Kidney (tissue), 14 donors: ENCODE data around the gene NAV3. TPM values are rescaled to one million over a fixed set of nuclear protein-coding genes. Genes with fewer than 3 reads are reported as not detected.

ENCODE experiments used
- DNase-seq, 5 donors: peaks; one replicate each; pipeline ENCODE4 v3.0.0-alpha.2; 2013 to 2020
- FAIRE-seq: peaks from 2 replicates; lab custom pipeline; 2012; peaks lifted over from hg19 to GRCh38; lab: Jason Lieb, UNC
- H3K27ac ChIP-seq, 2 donors: one replicate each; pipeline ENCODE4 v1.7.0; 2013; ENCODE audit warnings: low read depth in 2 of 2, low read length in 2 of 2, inconsistent platforms in 1 of 2
- H3K27me3 ChIP-seq: one replicate; pipeline ENCODE4 v1.7.1; 2013; ENCODE audit warnings: low read length, inconsistent platforms; ENCODE audit not compliant: control insufficient read depth, insufficient read depth
- H3K36me3 ChIP-seq, 3 donors: one replicate each; pipeline versions ENCODE4 v1.7.0 to v1.7.1; 2013; ENCODE audit warnings: low read length in 3 of 3, control low read depth in 1 of 3, inconsistent platforms in 1 of 3; ENCODE audit not compliant: insufficient read depth in 3 of 3, control insufficient read depth in 2 of 3
- H3K4me1 ChIP-seq, 3 donors: one replicate each; pipeline versions ENCODE4 v1.7.0 to v1.7.1; 2013; ENCODE audit warnings: low read length in 3 of 3, inconsistent platforms in 1 of 3, low read depth in 1 of 3; ENCODE audit not compliant: control insufficient read depth in 2 of 3, insufficient read depth in 2 of 3
- H3K4me3 ChIP-seq, 3 donors: one replicate each; pipeline versions ENCODE4 v1.7.0 to v1.8.1; 2013; ENCODE audit warnings: low read length in 3 of 3, control low read depth in 1 of 3, inconsistent platforms in 1 of 3
- H3K9ac ChIP-seq, 3 donors: one replicate each; pipeline versions ENCODE4 v1.7.0 to v1.7.1; 2013; ENCODE audit warnings: low read length in 3 of 3, control low read depth in 1 of 3, inconsistent platforms in 1 of 3
- H3K9me3 ChIP-seq, 3 donors: one replicate each; pipeline versions ENCODE4 v1.7.0 to v1.7.1; 2013; ENCODE audit warnings: low read length in 3 of 3, control low read depth in 1 of 3, inconsistent platforms in 1 of 3; ENCODE audit not compliant: control insufficient read depth in 2 of 3, insufficient read depth in 1 of 3
- intact Hi-C: fragments of 100-400 bp; cut with DNase I; formaldehyde crosslinking; loops from one replicate; pipeline ENCODE4 v1.11.1; 2022
- polyA plus RNA-seq: library from polyadenylated mRNA; stranded (reverse); fragments of 350-450 nt; fragmentation: Illumina TruSeq; extraction: RNeasy Lipid Tissue Mini Kit (QIAGEN cat#74804); gene quantifications from one replicate; pipeline ENCODE4 v1.2.3, GENCODE V29; 2014; ENCODE audit warnings: low read depth, low replicate concordance; ENCODE audit not compliant: insufficient read depth
- total RNA-seq: library from RNA; stranded (reverse); fragmentation: NEBNext Ultra II Directional; extraction: Animal tissue kit (Norgen Biotek cat#: 25700); gene quantifications from one replicate; pipeline ENCODE4 v1.2.1, GENCODE V29; 2021
- TF ChIP-seq, protein P1 (sequence below): IDR thresholded peaks from 3 replicates; pipeline ENCODE4 v1.5.1; 2012; ENCODE audit warnings: mild to moderate bottlenecking, moderate library complexity, borderline replicate concordance; ENCODE audit not compliant: insufficient read depth; ENCODE audit errors: extremely low read depth
- donor health status: control.
- donor health status: control.
- donor health status: control.
- donor health status: control.
- donor health status: control.
- donor health status: DM: yes; HTN: yes; CAD: no.
- donor health status: Normal renal cell carcinoma (clear cell type).

Gene NAV3
- total and polyA plus RNA-seq, 2 donors from 2014 or later = 0.34 to 4.5 TPM

DNA sequence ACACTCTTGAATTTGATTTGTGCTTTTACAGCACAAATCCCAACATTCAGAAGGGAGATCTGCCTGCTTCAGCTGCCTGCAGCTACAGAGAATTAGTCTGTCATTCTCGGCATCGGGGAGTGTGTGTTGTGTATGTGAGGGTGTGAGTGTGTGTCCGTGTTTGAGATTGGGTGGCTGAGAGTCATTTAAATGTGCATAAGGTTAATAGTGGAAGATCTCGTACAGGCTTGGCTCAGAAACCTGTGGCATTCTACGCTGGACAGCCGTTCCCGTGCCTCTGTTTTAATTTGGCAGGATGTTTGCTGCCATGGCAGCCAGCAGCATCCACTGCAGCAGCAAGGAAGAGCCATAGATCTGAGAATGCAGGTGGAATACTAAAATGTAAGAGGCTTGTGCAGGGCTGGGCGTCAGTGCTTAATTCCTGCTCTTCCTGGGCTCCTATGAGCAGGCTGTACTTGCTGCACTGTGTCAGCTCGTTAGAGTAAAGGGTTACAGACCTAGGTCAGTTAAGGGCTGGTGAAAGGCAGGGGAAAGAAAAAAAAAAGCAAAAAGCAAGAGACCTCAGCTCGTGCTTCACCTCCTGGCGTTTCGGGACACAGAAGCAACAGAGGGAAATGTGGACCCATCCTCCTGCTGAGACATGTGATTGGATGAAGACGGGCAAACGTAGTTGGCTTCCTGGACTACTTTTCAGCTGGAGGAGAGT is 205.4 kb downstream of the NAV3 start:
- H3K9me3 ChIP-seq = no peaks in the 10 kb centered on the region
- no peak overlapping the region for H3K9ac ChIP-seq
- no peaks in the 10 kb centered on the region for H3K4me1 ChIP-seq
- peak in 1 of 5 donors; percentile 9 for DNase-seq
- H3K36me3 ChIP-seq = no peaks in the 10 kb centered on the region
- FAIRE-seq = no peak
- TF ChIP-seq, protein P1, sequence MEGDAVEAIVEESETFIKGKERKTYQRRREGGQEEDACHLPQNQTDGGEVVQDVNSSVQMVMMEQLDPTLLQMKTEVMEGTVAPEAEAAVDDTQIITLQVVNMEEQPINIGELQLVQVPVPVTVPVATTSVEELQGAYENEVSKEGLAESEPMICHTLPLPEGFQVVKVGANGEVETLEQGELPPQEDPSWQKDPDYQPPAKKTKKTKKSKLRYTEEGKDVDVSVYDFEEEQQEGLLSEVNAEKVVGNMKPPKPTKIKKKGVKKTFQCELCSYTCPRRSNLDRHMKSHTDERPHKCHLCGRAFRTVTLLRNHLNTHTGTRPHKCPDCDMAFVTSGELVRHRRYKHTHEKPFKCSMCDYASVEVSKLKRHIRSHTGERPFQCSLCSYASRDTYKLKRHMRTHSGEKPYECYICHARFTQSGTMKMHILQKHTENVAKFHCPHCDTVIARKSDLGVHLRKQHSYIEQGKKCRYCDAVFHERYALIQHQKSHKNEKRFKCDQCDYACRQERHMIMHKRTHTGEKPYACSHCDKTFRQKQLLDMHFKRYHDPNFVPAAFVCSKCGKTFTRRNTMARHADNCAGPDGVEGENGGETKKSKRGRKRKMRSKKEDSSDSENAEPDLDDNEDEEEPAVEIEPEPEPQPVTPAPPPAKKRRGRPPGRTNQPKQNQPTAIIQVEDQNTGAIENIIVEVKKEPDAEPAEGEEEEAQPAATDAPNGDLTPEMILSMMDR = no peak
- intact Hi-C loops = no loop called here
- H3K27ac ChIP-seq = no peak overlapping the region
- no peaks in the 10 kb centered on the region for H3K27me3 ChIP-seq
- H3K4me3 ChIP-seq = peak overlapping the region in 1 of 3 donors; percentile 8

GRCh38 chr12:78036874-78037273 is 206.2 kb downstream of the NAV3 start:
- Histone ChIP-seq H3K9ac (no peak overlapping the region), H3K4me3 (no peak overlapping the region)
- no peak for FAIRE-seq

DNA sequence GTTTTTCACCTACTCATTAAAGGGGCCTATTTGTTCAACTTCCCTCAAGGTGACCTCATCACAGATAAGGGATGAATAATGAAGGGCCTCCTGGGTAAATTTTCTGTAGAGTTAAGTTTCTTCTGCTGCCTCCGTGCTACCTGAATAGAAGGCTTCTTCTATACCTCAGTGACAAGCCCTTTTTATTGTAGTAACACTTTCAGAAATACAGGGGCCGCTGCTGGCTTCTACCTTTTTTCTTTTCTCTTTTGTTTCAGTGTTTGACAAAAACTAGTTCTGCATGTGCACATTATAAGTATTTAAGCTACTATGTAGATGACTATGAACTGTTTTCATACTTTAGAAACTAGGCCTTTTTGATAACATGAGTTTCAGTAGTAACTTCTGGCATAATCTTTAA is 207.0 kb downstream of the NAV3 start:
- TF ChIP-seq, protein P1 = no peak
- Histone ChIP-seq H3K27me3 (no peaks in the 10 kb centered on the region), H3K9me3 (no peaks in the 10 kb centered on the region), H3K4me3 (no peak overlapping the region), H3K4me1 (no peaks in the 10 kb centered on the region), H3K36me3 (no peaks in the 10 kb centered on the region), H3K9ac (no peak overlapping the region), H3K27ac (no peak overlapping the region)
- DNase-seq = no peak
- intact Hi-C loops = no loop called here
- FAIRE-seq = no peak

More at GRCh38 chr12:78036874-78037273, 206.2 kb downstream of the NAV3 start:
- H3K4me1 ChIP-seq = no peaks in the 10 kb centered on the region
- no peaks in the 10 kb centered on the region for H3K36me3 ChIP-seq
- no peaks in the 10 kb centered on the region for H3K27me3 ChIP-seq
- H3K9me3 ChIP-seq = no peaks in the 10 kb centered on the region
- intact Hi-C loops = no loop called here
- H3K27ac ChIP-seq = no peak overlapping the region
- TF ChIP-seq, protein P1 = no peak
- no peak for DNase-seq

DNA sequence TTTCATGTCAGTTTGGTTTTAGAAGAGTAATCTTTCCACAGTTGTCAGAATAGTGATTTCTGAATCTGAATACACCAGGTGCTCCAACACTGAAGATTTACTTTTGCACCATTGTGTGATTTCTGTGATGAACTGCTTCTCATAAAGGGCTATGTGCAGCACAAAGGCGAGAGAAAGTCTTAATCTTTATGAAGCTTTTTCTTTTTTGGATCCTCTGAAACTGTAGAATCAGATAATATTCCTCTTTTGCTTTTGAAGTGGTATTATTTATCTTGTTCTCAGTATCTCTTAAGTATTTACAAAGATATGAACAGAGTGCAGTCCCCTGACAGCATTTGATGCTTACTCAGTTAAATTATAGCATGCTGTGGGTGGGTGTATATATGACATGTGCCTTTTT is 207.8 kb downstream of the NAV3 start:
- Histone ChIP-seq H3K4me3 (no peak overlapping the region), H3K27me3 (no peaks in the 10 kb centered on the region), H3K9me3 (no peaks in the 10 kb centered on the region), H3K27ac (no peak overlapping the region), H3K9ac (no peak overlapping the region), H3K4me1 (no peaks in the 10 kb centered on the region), H3K36me3 (no peaks in the 10 kb centered on the region)
- TF ChIP-seq, protein P1 = no peak
- intact Hi-C loops = no loop called here
- DNase-seq (no peak), FAIRE-seq (no peak)
